IMR-90 (cell line): ENCODE measurements around the gene GFPT1. TPM values are rescaled to one million over a fixed set of nuclear protein-coding genes. Genes with fewer than 3 reads are reported as not detected.
A peak's percentile ranks its signal among the peaks of the same experiment; 100 is the strongest.

Experiments
- ATAC-seq: fragments of 200-7000 bp; cut with Tn5 transposase; 2 replicates; pipeline ENCODE4 v1.9.1; 2020; ENCODE audit warnings: low read depth, mild to moderate bottlenecking, moderate library complexity
- BruUV-seq: library from RNA; stranded (reverse); fragments of 400-500 nt; replicated peaks from 2 replicates; lab custom pipeline; 2021; lab: Mats Ljungman, UMichigan
- CTCF ChIA-PET: fragments of 300-600 bp; formaldehyde crosslinking; extraction: SDS; loops from one replicate; lab custom pipeline; 2021; ENCODE audit warnings: antibody characterized with exemption; lab: Yijun Ruan, JAX
- POLR2A ChIA-PET: fragments of 300-600 bp; sonication (Branson Sonifier 250); formaldehyde crosslinking; loops from one replicate; lab custom pipeline; 2022; ENCODE audit warnings: antibody characterized with exemption; ENCODE audit not compliant: unreplicated experiment; lab: Charles Lee
- DNase-seq: peaks from one replicate; pipeline ENCODE4 v3.0.0; 2013
- H2AFZ ChIP-seq: replicated peaks from 2 replicates; pipeline ENCODE3; 2013; ENCODE audit warnings: low read length, mild to moderate bottlenecking; ENCODE audit not compliant: poor library complexity
- H2AK5ac ChIP-seq: 2 replicates; pipeline ENCODE4 v1.6.1; 2013; ENCODE audit warnings: low read depth, low read length, inconsistent platforms
- H2AK9ac ChIP-seq: replicated peaks from 2 replicates; pipeline ENCODE3; 2013; ENCODE audit warnings: mild to moderate bottlenecking, low read depth, low read length, moderate library complexity; ENCODE audit not compliant: poor library complexity
- H2BK120ac ChIP-seq: 2 replicates; pipeline ENCODE4 v1.6.1; 2013; ENCODE audit warnings: low read depth, low read length, inconsistent platforms
- H2BK15ac ChIP-seq: 3 replicates; pipeline ENCODE4 v1.6.1; 2013; ENCODE audit warnings: low read depth, low read length, inconsistent platforms
- H2BK20ac ChIP-seq: 2 replicates; pipeline ENCODE4 v1.6.1; 2013; ENCODE audit warnings: low read depth, mild to moderate bottlenecking, inconsistent platforms, low read length, moderate library complexity
- H2BK5ac ChIP-seq: 2 replicates; pipeline ENCODE4 v1.6.1; 2013; ENCODE audit warnings: mild to moderate bottlenecking, low read depth, low read length, inconsistent platforms; ENCODE audit not compliant: poor library complexity, severe bottlenecking
- H3K14ac ChIP-seq: replicated peaks from 2 replicates; pipeline ENCODE4 v1.6.1; 2013; ENCODE audit warnings: low read depth, low read length, inconsistent platforms
- H3K18ac ChIP-seq: 2 replicates; pipeline ENCODE4 v1.6.1; 2013; ENCODE audit warnings: low read depth, low read length, control low read depth
- H3K23ac ChIP-seq: 2 replicates; pipeline ENCODE4 v1.6.1; 2013; ENCODE audit warnings: low read depth, low read length, inconsistent platforms
- H3K27ac ChIP-seq: 2 replicates; pipeline ENCODE4 v1.5.1; 2013; ENCODE audit warnings: mild to moderate bottlenecking, control low read depth, low read length; ENCODE audit not compliant: insufficient read depth
- H3K27me3 ChIP-seq: 2 replicates; pipeline ENCODE4 v1.6.1; 2013; ENCODE audit warnings: low read length; ENCODE audit not compliant: control insufficient read depth, insufficient read depth
- H3K36me3 ChIP-seq: 2 replicates; pipeline ENCODE4 v1.6.1; 2013; ENCODE audit warnings: low read length, mixed read lengths; ENCODE audit not compliant: control insufficient read depth, insufficient read depth
- H3K4ac ChIP-seq: 2 replicates; pipeline ENCODE4 v1.6.1; 2013; ENCODE audit warnings: low read depth, low read length, inconsistent platforms
- H3K4me1 ChIP-seq: 2 replicates; pipeline ENCODE4 v1.6.1; 2013; ENCODE audit warnings: low read length, mixed read lengths; ENCODE audit not compliant: control insufficient read depth, insufficient read depth
- H3K4me2 ChIP-seq: 2 replicates; pipeline ENCODE4 v1.6.1; 2013; ENCODE audit warnings: low read depth, mild to moderate bottlenecking, control low read depth, low read length, moderate library complexity
- H3K4me3 ChIP-seq: 2 replicates; pipeline ENCODE4 v1.5.1; 2013; ENCODE audit warnings: low read depth, mild to moderate bottlenecking, control low read depth, low read length, moderate library complexity; ENCODE audit not compliant: insufficient read depth
- H3K56ac ChIP-seq: 2 replicates; pipeline ENCODE4 v1.6.1; 2013; ENCODE audit warnings: low read length, inconsistent platforms; ENCODE audit not compliant: insufficient read depth; ENCODE audit errors: extremely low read depth
- H3K79me1 ChIP-seq, 2 experiments: 2 replicates each; pipeline ENCODE4 v1.6.1; 2013; ENCODE audit warnings: low read length in 2 of 2, inconsistent platforms in 1 of 2, low read depth in 1 of 2
- H3K9ac ChIP-seq: 2 replicates; pipeline ENCODE4 v1.6.1; 2013; ENCODE audit warnings: low read depth, low read length, control low read depth
- H3K9me1 ChIP-seq: 2 replicates; pipeline ENCODE4 v1.6.1; 2013; ENCODE audit warnings: low read length, inconsistent platforms; ENCODE audit not compliant: insufficient read depth
- H3K9me3 ChIP-seq: 2 replicates; pipeline ENCODE4 v1.6.1; 2013; ENCODE audit warnings: low read length; ENCODE audit not compliant: control insufficient read depth, insufficient read depth
- H4K20me1 ChIP-seq: 2 replicates; pipeline ENCODE4 v1.6.1; 2013; ENCODE audit warnings: low read length, inconsistent platforms; ENCODE audit not compliant: insufficient read depth
- H4K5ac ChIP-seq: 2 replicates; pipeline ENCODE4 v1.6.1; 2013; ENCODE audit warnings: mild to moderate bottlenecking, low read depth, low read length, control low read depth
- H4K8ac ChIP-seq, 2 experiments: 2 replicates each; pipeline ENCODE4 v1.6.1; 2013; ENCODE audit warnings: low read depth in 2 of 2, low read length in 2 of 2, control low read depth in 1 of 2, inconsistent platforms in 1 of 2
- H4K91ac ChIP-seq: 2 replicates; pipeline ENCODE4 v1.6.1; 2013; ENCODE audit warnings: low read depth, low read length, inconsistent platforms; ENCODE audit not compliant: insufficient read depth
- BHLHE40 ChIP-seq: fragments of 150-350 bp; IDR thresholded peaks from 2 replicates; pipeline ENCODE4 v1.6.1; 2016; ENCODE audit warnings: mild to moderate bottlenecking, low read depth, low read length
- CEBPB ChIP-seq: IDR thresholded peaks from 2 replicates; pipeline ENCODE4 v1.6.1; 2012; ENCODE audit warnings: low read depth, low read length, improper control_type of control experiment
- CHD1 ChIP-seq: IDR thresholded peaks from 2 replicates; pipeline ENCODE4 v1.6.1; 2012; ENCODE audit warnings: low read depth, low read length, improper control_type of control experiment
- CTCF ChIP-seq: conservative IDR thresholded peaks from 2 replicates; pipeline ENCODE4 v1.5.1; 2012; ENCODE audit warnings: mild to moderate bottlenecking, low read depth, low read length, improper control_type of control experiment
- ELK1 ChIP-seq: fragments of 150-350 bp; IDR thresholded peaks from 2 replicates; pipeline ENCODE4 v1.6.1; 2016; ENCODE audit warnings: low read depth, mild to moderate bottlenecking, low read length, moderate library complexity, borderline replicate concordance
- FOS ChIP-seq: fragments of 150-350 bp; IDR thresholded peaks from 2 replicates; pipeline ENCODE4 v1.6.1; 2016; ENCODE audit warnings: low read depth, low read length
- MAFK ChIP-seq: IDR thresholded peaks from 2 replicates; pipeline ENCODE4 v1.6.1; 2012; ENCODE audit warnings: low read depth, low read length, improper control_type of control experiment
- MAZ ChIP-seq: IDR thresholded peaks from 2 replicates; pipeline ENCODE4 v1.6.1; 2012; ENCODE audit warnings: low read depth, mild to moderate bottlenecking, low read length, improper control_type of control experiment, moderate library complexity, borderline replicate concordance
- MXI1 ChIP-seq: IDR thresholded peaks from 2 replicates; pipeline ENCODE4 v1.6.1; 2012; ENCODE audit warnings: low read depth, mild to moderate bottlenecking, low read length, moderate library complexity, borderline replicate concordance
- NFE2L2 ChIP-seq: fragments of 150-350 bp; IDR thresholded peaks from 2 replicates; pipeline ENCODE4 v1.6.1; 2016; ENCODE audit warnings: low read depth, mild to moderate bottlenecking, low read length
- POLR2A ChIP-seq: IDR thresholded peaks from 2 replicates; pipeline ENCODE4 v1.6.1; 2012; ENCODE audit warnings: mild to moderate bottlenecking, low read depth, low read length
- RAD21 ChIP-seq: IDR thresholded peaks from 2 replicates; pipeline ENCODE4 v1.6.1; 2012; ENCODE audit warnings: low read length, improper control_type of control experiment
- RCOR1 ChIP-seq: IDR thresholded peaks from 2 replicates; pipeline ENCODE4 v1.6.1; 2012; ENCODE audit warnings: mild to moderate bottlenecking, low read length, improper control_type of control experiment; ENCODE audit not compliant: insufficient replicate concordance
- RFX5 ChIP-seq: IDR thresholded peaks from 2 replicates; pipeline ENCODE4 v1.8.0; 2012; ENCODE audit warnings: low read depth, mild to moderate bottlenecking, low read length, moderate library complexity
- SMC3 ChIP-seq: fragments of 150-350 bp; IDR thresholded peaks from 2 replicates; pipeline ENCODE4 v1.6.1; 2016; ENCODE audit warnings: low read depth, mild to moderate bottlenecking, antibody characterized with exemption, low read length, moderate library complexity
- WGBS, 2 experiments: methylation state at CpG; one replicate each; pipeline versions ENCODE4 v1.1.5 to v1.1.7; 2013; ENCODE audit warnings: missing lambda C conversion rate in 2 of 2; ENCODE audit not compliant: insufficient read length in 1 of 2; ENCODE audit errors: extremely low coverage in 2 of 2; 5-methylcytosine and 5-hydroxymethylcytosine counted together
- dilution Hi-C: fragments of 300-500 bp; cut with HindIII; formaldehyde crosslinking; loops from one replicate; pipeline ENCODE4 v1.14.3; 2018; ENCODE audit warnings: low sequenced_read_pairs; ENCODE audit not compliant: unreplicated experiment
- in situ Hi-C: fragments of 300-500 bp; cut with MboI; formaldehyde crosslinking; loops from 3 replicates; pipeline ENCODE4 v1.14.3; 2019; ENCODE audit warnings: low sequenced_read_pairs, inconsistent platforms, mixed read lengths
- intact Hi-C: fragments of 100-400 bp; cut with micrococcal nuclease; formaldehyde crosslinking; loops from 2 replicates; pipeline ENCODE4 v1.10.0; 2022
- polyA plus RNA-seq, 3 experiments: library from polyadenylated mRNA; depleted of rRNA; stranded (reverse); fragments of >200 nt; gene quantifications; 2 replicates each; pipeline ENCODE4 v1.2.3, GENCODE V29; 2012; ENCODE audit warnings: low replicate concordance in 1 of 3
- total RNA-seq: library from RNA; depleted of rRNA; stranded (reverse); fragments of >200 nt; gene quantifications from 2 replicates; pipeline ENCODE4 v1.2.3, GENCODE V29; 2012

GFPT1 gene
- total and polyA plus RNA-seq, 2 of the 4 experiments (the other 2 are of a cell fraction) = 23.5 to 52.9 TPM

- Histone ChIP-seq H2AK5ac (peak overlapping the region; percentile 69), H3K9me1 (peaks cover 32% of the 10 kb centered on the region), H3K14ac (peak overlapping the region; percentile 80), H3K9me3 (peaks cover 5% of the 10 kb centered on the region), H2BK15ac (peak overlapping the region; percentile 79; the same call in 2 of the 3 replicates), H3K56ac (0 out of 2 replicates have a peak overlapping the region, but pooled peaks have one; percentile 5), H3K4me1 (peaks cover 20% of the 10 kb centered on the region), H3K4ac (peak overlapping the region; percentile 90), H2BK20ac (peak overlapping the region; percentile 94; the same call in 1 of the 2 replicates), H2BK5ac (peak overlapping the region; percentile 79), H3K27ac (peak overlapping the region; percentile 20; the same call in 1 of the 2 replicates), H3K18ac (peak overlapping the region; percentile 37), H3K36me3 (no peaks in the 10 kb centered on the region), H2BK120ac (peak overlapping the region; percentile 93), H3K79me1 (0 out of 4 replicates have a peak, but pooled peaks cover 0 to 4% of the 10 kb centered on the region in 2 experiments), H4K5ac (peak overlapping the region; percentile 35), H4K20me1 (no peaks in the 10 kb centered on the region), H4K91ac (peak overlapping the region; percentile 71), H3K4me2 (no peak overlapping the region), H2AK9ac (no peak overlapping the region), H3K23ac (0 out of 2 replicates have a peak overlapping the region, but pooled peaks have one; percentile 36), H4K8ac (peak overlapping the region; percentile 12 to 59), H3K9ac (no peak overlapping the region), H3K27me3 (no peaks in the 10 kb centered on the region), H3K4me3 (no peak overlapping the region), H2AFZ (peak overlapping the region; percentile 6)
- no TSS peak for BruUV-seq
- POLR2A ChIA-PET = interaction anchor here (1.1 kb wide), 1 partner anchor 123 kb away, joined by 3 read pairs; no protein-coding TSS in a partner anchor
- dilution Hi-C loops = loop anchor here (25.0 kb wide), 1 partner anchor 288 kb away; the partner anchor contains the start of gene ANTXR1
- DNase-seq (no peak), ATAC-seq (no peak)
- intact Hi-C loops = loop anchor here (2.0 kb wide), 1 partner anchor 285 kb away; no protein-coding TSS in a partner anchor
- in situ Hi-C loops = no loop called here
- CTCF ChIA-PET = interaction anchor here (0.7 kb wide), 1 partner anchor 123 kb away, joined by 3 read pairs; no protein-coding TSS in a partner anchor
- 57 to 100% methylated on average over 1 of the region's 4 CpGs for WGBS, 2 experiments
- no peak for TF ChIP-seq NFE2L2
- no peak for TF ChIP-seq RFX5
- no peak for TF ChIP-seq MAZ
- no peak for TF ChIP-seq SMC3
- no peak for TF ChIP-seq MAFK
- TF ChIP-seq FOS = no peak
- no peak for TF ChIP-seq CHD1
- no peak for TF ChIP-seq RAD21
- no peak for TF ChIP-seq RCOR1
- no peak for TF ChIP-seq ELK1
- no peak for TF ChIP-seq CTCF
- TF ChIP-seq BHLHE40 = no peak
- TF ChIP-seq MXI1 = no peak
- no peak for TF ChIP-seq CEBPB
- TF ChIP-seq POLR2A = no peak
Measured at GRCh38 chr2:69299772-69300516, 87.1 kb downstream of the GFPT1 start.
